RWPE1 (cell line): ENCODE results near the gene CDKAL1.

ENCODE experiments used
- CTCF ChIA-PET: fragments of 350-600 bp; sonication (Branson Sonifier 250); formaldehyde crosslinking; extraction: SDS; loops from one replicate; lab custom pipeline; 2021; lab: Yijun Ruan, JAX
- POLR2A ChIA-PET: fragments of 400-600 bp; formaldehyde crosslinking; extraction: SDS; loops from one replicate; lab custom pipeline; 2020; ENCODE audit warnings: antibody characterized with exemption; ENCODE audit not compliant: low non-redundant PET; lab: Yijun Ruan, JAX
- DNase-seq: peaks from one replicate; pipeline ENCODE4 v3.0.0; 2012; ENCODE audit warnings: low spot score
- H3K27ac ChIP-seq: fragments of 450-650 bp; 2 replicates; pipeline ENCODE4 v1.5.1; 2017
- CTCF ChIP-seq: fragments of 450-650 bp; conservative IDR thresholded peaks from 2 replicates; pipeline ENCODE4 v1.5.1; 2017; ENCODE audit warnings: low read depth, mild to moderate bottlenecking

Gene CDKAL1

GRCh38 chr6:20691185-20691584, 156.9 kb downstream of the CDKAL1 start:
- POLR2A ChIA-PET, result no interaction called here
- TF ChIP-seq CTCF, result no peak
- no peak for DNase-seq
- CTCF ChIA-PET, result no interaction called here
- H3K27ac ChIP-seq, result no peak overlapping the region

GRCh38 chr6:20692023-20692422, 157.8 kb downstream of the CDKAL1 start:
- CTCF ChIA-PET, result no interaction called here
- POLR2A ChIA-PET, result no interaction called here
- no peak for DNase-seq
- TF ChIP-seq CTCF, result no peak
- H3K27ac ChIP-seq, result no peak overlapping the region

GRCh38 chr6:20693466-20694063, 159.3 kb downstream of the CDKAL1 start:
- ChIA-PET POLR2A (interaction anchor here (0.6 kb wide), 1 partner anchor 11 kb away, joined by 3 read pairs; no protein-coding TSS in a partner anchor), CTCF (no interaction called here)
- no peak for DNase-seq
- no peak for TF ChIP-seq CTCF
- peak overlapping the region; percentile 30; the same call in 1 of the 2 replicates for H3K27ac ChIP-seq

- CTCF ChIA-PET, result interaction anchor here (0.6 kb wide), 1 partner anchor 801 kb away, joined by 3 read pairs; no protein-coding TSS in a partner anchor
- TF ChIP-seq CTCF, result no peak
- POLR2A ChIA-PET, result no interaction called here
- no peak for DNase-seq
- no peak overlapping the region for H3K27ac ChIP-seq
These were observed 162.4 kb downstream of the CDKAL1 start for GRCh38 chr6:20696676-20697075.

- TF ChIP-seq CTCF, result no peak
- H3K27ac ChIP-seq, result no peak overlapping the region
- ChIA-PET POLR2A (no interaction called here), CTCF (no interaction called here)
- DNase-seq, result no peak
These were observed 164.4 kb downstream of the CDKAL1 start for GRCh38 chr6:20698675-20699074.

- TF ChIP-seq CTCF, result no peak
- ChIA-PET POLR2A (no interaction called here), CTCF (no interaction called here)
- peak; percentile 47 for DNase-seq
- H3K27ac ChIP-seq, result no peak overlapping the region
These were observed 165.1 kb downstream of the CDKAL1 start for GRCh38 chr6:20699402-20699801.
